ENCODE data around the gene UMOD. TPM values are rescaled to one million over a fixed set of nuclear protein-coding genes. Genes with fewer than 3 reads are reported as not detected.

UMOD gene
- total and polyA plus RNA-seq, 12 donors: not detected

DNA sequence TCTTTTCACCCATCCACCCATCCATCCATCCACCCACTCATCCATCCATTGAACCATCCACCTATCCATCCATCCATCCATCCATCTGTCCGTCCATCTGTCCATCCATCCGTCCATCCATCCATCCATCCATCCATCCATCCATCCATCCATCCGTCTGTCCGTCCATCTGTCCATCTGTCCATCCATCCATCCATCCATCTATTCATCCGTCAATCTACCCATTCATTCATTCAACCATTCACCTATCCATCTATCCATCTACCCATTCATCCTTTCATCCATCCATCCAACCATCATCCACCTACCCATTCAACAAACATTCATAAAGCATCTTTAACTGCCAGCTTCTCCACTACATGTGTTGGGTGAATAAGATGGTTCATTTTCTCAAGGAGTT is 54.1 kb downstream of the UMOD start:
- DNase-seq (no peak), ATAC-seq (no peak)
- TF ChIP-seq, protein P1, sequence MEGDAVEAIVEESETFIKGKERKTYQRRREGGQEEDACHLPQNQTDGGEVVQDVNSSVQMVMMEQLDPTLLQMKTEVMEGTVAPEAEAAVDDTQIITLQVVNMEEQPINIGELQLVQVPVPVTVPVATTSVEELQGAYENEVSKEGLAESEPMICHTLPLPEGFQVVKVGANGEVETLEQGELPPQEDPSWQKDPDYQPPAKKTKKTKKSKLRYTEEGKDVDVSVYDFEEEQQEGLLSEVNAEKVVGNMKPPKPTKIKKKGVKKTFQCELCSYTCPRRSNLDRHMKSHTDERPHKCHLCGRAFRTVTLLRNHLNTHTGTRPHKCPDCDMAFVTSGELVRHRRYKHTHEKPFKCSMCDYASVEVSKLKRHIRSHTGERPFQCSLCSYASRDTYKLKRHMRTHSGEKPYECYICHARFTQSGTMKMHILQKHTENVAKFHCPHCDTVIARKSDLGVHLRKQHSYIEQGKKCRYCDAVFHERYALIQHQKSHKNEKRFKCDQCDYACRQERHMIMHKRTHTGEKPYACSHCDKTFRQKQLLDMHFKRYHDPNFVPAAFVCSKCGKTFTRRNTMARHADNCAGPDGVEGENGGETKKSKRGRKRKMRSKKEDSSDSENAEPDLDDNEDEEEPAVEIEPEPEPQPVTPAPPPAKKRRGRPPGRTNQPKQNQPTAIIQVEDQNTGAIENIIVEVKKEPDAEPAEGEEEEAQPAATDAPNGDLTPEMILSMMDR (IDR thresholded peaks at IDR 0.05): no peak
- intact Hi-C loops (cut with DNase I): loop anchor here in 2 of 10 donors (5.0 to 10.0 kb wide), 3 partner anchors 56 to 391 kb away; partner anchors contain the start of gene UMOD (in 1 of the 2)
- Histone ChIP-seq H3K4me3 (no peak overlapping the region), H3K4me1 (no peaks in the 10 kb centered on the region), H3K27me3 (peaks cover 0 to 58% (median 20%) of the 10 kb centered on the region in 7 donors), H3K36me3 (no peaks in the 10 kb centered on the region), H3K9me3 (no peaks in the 10 kb centered on the region), H3K27ac (no peak overlapping the region)
- 62 to 66% methylated on average over 5 of the region's 5 CpGs for WGBS, 2 donors

GRCh38 chr16:20291208-20292206 is 61.0 kb downstream of the UMOD start:
- no peaks in the 10 kb centered on the region for H3K4me1 ChIP-seq
- peaks cover 0 to 53% (median 24%) of the 10 kb centered on the region in 7 donors for H3K27me3 ChIP-seq
- no peak overlapping the region for H3K4me3 ChIP-seq
- ATAC-seq: no peak
- WGBS, 2 donors: 32 to 34% methylated on average over 16 of the region's 16 CpGs
- no peaks in the 10 kb centered on the region for H3K36me3 ChIP-seq
- TF ChIP-seq, protein P1 (IDR thresholded peaks at IDR 0.05): no peak
- H3K27ac ChIP-seq: no peak overlapping the region
- DNase-seq: no peak
- intact Hi-C loops (cut with DNase I): loop anchor here in 1 of 10 donors (10.0 kb wide), 2 partner anchors 63 to 377 kb away; partner anchors contain the start of gene UMOD
- H3K9me3 ChIP-seq: no peaks in the 10 kb centered on the region

- H3K27ac ChIP-seq: no peak overlapping the region
- no peak for DNase-seq
- TF ChIP-seq, protein P1 (IDR thresholded peaks at IDR 0.05): no peak
- no peaks in the 10 kb centered on the region for H3K4me1 ChIP-seq
- peaks cover 0 to 39% (median 24%) of the 10 kb centered on the region in 7 donors for H3K27me3 ChIP-seq
- 63 to 71% methylated on average over 3 of the region's 3 CpGs for WGBS, 2 donors
- intact Hi-C loops (cut with DNase I): no loop called here
- H3K36me3 ChIP-seq: no peaks in the 10 kb centered on the region
- no peak for ATAC-seq
- H3K9me3 ChIP-seq: peaks cover 0 to 2% (median 0%) of the 10 kb centered on the region in 11 donors
- H3K4me3 ChIP-seq: no peak overlapping the region
Measured at GRCh38 chr16:20289571-20289970, 62.9 kb downstream of the UMOD start.

DNA sequence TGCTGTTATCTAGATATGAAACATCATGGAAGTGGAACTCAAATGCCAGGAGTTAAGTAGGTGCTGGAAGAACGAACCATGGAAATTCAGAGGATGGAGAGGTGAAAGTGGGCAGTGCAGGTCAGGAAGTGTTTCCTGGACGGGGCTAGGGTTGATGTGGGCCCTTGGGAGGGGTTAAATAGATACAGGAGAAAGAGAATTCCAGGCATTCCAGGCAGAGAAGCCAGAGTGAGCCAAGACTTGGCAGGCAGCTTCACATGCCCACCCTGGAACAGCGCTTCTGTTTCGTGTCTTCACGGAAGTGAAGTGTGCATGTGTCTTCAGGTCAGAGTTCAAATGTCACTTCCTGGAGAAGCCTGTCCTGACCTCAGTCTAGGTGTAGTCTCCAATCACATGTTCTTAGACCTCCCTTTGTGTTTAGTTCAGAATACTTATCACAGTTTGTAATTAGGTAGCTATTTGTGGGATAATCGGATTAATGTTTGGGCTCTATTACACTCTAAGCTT is 66.5 kb downstream of the UMOD start:
- DNase-seq (no peak), ATAC-seq (no peak)
- Histone ChIP-seq H3K4me3 (no peak overlapping the region), H3K27me3 (peaks cover 0 to 31% (median 7%) of the 10 kb centered on the region in 7 donors), H3K36me3 (no peaks in the 10 kb centered on the region), H3K4me1 (no peaks in the 10 kb centered on the region), H3K9me3 (peaks cover 0 to 5% (median 0%) of the 10 kb centered on the region in 11 donors), H3K27ac (no peak overlapping the region)
- intact Hi-C loops (cut with DNase I): no loop called here
- TF ChIP-seq, protein P1 (IDR thresholded peaks at IDR 0.05): no peak
- WGBS, 2 donors: 27 to 28% methylated on average over 6 of the region's 6 CpGs

Other genes starting within 250 kb of the UMOD start
- 1 to 10 TPM in 7 of 10 donors, not detected in 3; 2.1 to 3.8 (median 3.0) TPM for gene GP2, start 25.2 kb downstream of the UMOD start, total RNA-seq
- gene GP2, start 25.2 kb downstream of the UMOD start, polyA plus RNA-seq: under 1 TPM in 1 of 2 donors, not detected in 1; 0.54 TPM
- gene PDILT, start 52.0 kb upstream of the UMOD start, total RNA-seq: not detected
- not detected for gene PDILT, start 52.0 kb upstream of the UMOD start, polyA plus RNA-seq
- 10 to 100 TPM in 2 of 10 donors, 1 to 10 TPM in 4, under 1 TPM in 4; 0.57 to 16.5 (median 1.5) TPM for gene ACSM5, start 56.8 kb upstream of the UMOD start, total RNA-seq
- 1 to 10 TPM in 1 of 2 donors, under 1 TPM in 1; 0.32 to 1.7 TPM for gene ACSM5, start 56.8 kb upstream of the UMOD start, polyA plus RNA-seq
- not detected for gene ACSM2A, start 98.8 kb upstream of the UMOD start, total RNA-seq
- not detected for gene ACSM2A, start 98.8 kb upstream of the UMOD start, polyA plus RNA-seq
- gene ACSM2B, start 223.7 kb upstream of the UMOD start, total RNA-seq: under 1 TPM in 1 of 10 donors, not detected in 9; 0.13 TPM
- gene ACSM2B, start 223.7 kb upstream of the UMOD start, polyA plus RNA-seq: under 1 TPM in 1 of 2 donors, not detected in 1; 0.01 TPM

Data from heart right ventricle (tissue), 16 donors.